Measurements from ENCODE around the gene TCF19. TPM values are rescaled to one million over a fixed set of nuclear protein-coding genes. Genes with fewer than 3 reads are reported as not detected.

The TCF19 gene
- total and polyA plus RNA-seq, 10 of the 15 experiments (the other 5 are each of a cell fraction or from before 2014, with no cell fraction given): 7.7 to 103 (median 53.3) TPM

GRCh38 chr6:31122791-31123706 lies 35.3 kb upstream of the TCF19 start (continued):
- TF ChIP-seq ZBTB4 (CRISPR knock-in tag; IDR thresholded peaks at IDR 0.05) (no peak), IRF5 (IDR thresholded peaks at IDR 0.05; ENCODE audit: borderline replicate concordance) (no peak), POLR2AphosphoS2 (IDR thresholded peaks at IDR 0.05; ENCODE audit: low read depth, low read length) (no peak), YY1 (IDR thresholded peaks at IDR 0.05; ENCODE audit: low read depth, low read length) (no peak), MEF2A (IDR thresholded peaks at IDR 0.05; ENCODE audit: insufficient read depth, low read depth, low read length) (no peak), ESRRA (IDR thresholded peaks at IDR 0.05; ENCODE audit: low read length) (no peak)
- TF ChIP-seq, protein P1, sequence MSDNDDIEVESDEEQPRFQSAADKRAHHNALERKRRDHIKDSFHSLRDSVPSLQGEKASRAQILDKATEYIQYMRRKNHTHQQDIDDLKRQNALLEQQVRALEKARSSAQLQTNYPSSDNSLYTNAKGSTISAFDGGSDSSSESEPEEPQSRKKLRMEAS (IDR thresholded peaks at IDR 0.05; ENCODE audit: low read depth, low read length): no peak

Data from GM12878 (cell line).